GM19438 (cell line): ENCODE data around the gene GLG1.
"Not testable (repeated sequence)": the region's sequence is repeated elsewhere in the genome, so short reads cannot be mapped to it uniquely, and the experiment has no call there.

ENCODE experiments used
- ATAC-seq: cut with Tn5 transposase; IDR thresholded peaks from one replicate; pipeline ENCODE4 v1.9.1; 2021; ENCODE audit warnings: low read depth; ENCODE audit not compliant: unreplicated experiment

GLG1 gene

GRCh38 chr16:74450967-74451760, 155.8 kb downstream of the GLG1 start:
- ATAC-seq, result no peak

- no peak for ATAC-seq
These were observed 156.7 kb downstream of the GLG1 start for GRCh38 chr16:74450236-74450635.

- ATAC-seq, result no peak
These were observed 157.4 kb downstream of the GLG1 start for GRCh38 chr16:74449470-74449869.

GRCh38 chr16:74448990-74449389, 157.9 kb downstream of the GLG1 start:
- ATAC-seq, result no peak

GRCh38 chr16:74447578-74447977, 159.3 kb downstream of the GLG1 start:
- ATAC-seq, result no peak

- no peak for ATAC-seq
These were observed 160.0 kb downstream of the GLG1 start for GRCh38 chr16:74446866-74447265.

GRCh38 chr16:74443624-74444346, 163.1 kb downstream of the GLG1 start:
- not testable (repeated sequence) for ATAC-seq

GRCh38 chr16:74439685-74440084, 167.2 kb downstream of the GLG1 start:
- no peak for ATAC-seq

- ATAC-seq, result no peak
These were observed 168.4 kb downstream of the GLG1 start for GRCh38 chr16:74438492-74438979.

- ATAC-seq, result no peak
These were observed 175.4 kb downstream of the GLG1 start for GRCh38 chr16:74431516-74431915.

GRCh38 chr16:74430036-74430712, 176.7 kb downstream of the GLG1 start:
- ATAC-seq, result not testable (repeated sequence)

GRCh38 chr16:74428493-74428892, 178.4 kb downstream of the GLG1 start:
- not testable (repeated sequence) for ATAC-seq

GRCh38 chr16:74425751-74426150, 181.2 kb downstream of the GLG1 start:
- not testable (repeated sequence) for ATAC-seq

GRCh38 chr16:74423721-74424120, 183.2 kb downstream of the GLG1 start:
- ATAC-seq, result not testable (repeated sequence)

GRCh38 chr16:74422086-74422485, 184.8 kb downstream of the GLG1 start:
- ATAC-seq, result not testable (repeated sequence)

- ATAC-seq, result not testable (repeated sequence)
These were observed 185.5 kb downstream of the GLG1 start for GRCh38 chr16:74421482-74421785.

GRCh38 chr16:74420612-74421481, 186.1 kb downstream of the GLG1 start, which contains the start of gene CLEC18B:
CLEC18B (minus strand) TSS chr16:74421478; CDS start chr16:74421270, 208 bp downstream.
- ATAC-seq, result not testable (repeated sequence)

- not testable (repeated sequence) for ATAC-seq
These were observed 187.1 kb downstream of the GLG1 start for GRCh38 chr16:74419811-74420210.

- not testable (repeated sequence) for ATAC-seq
These were observed 189.0 kb downstream of the GLG1 start for GRCh38 chr16:74417897-74418296.

- ATAC-seq, result not testable (repeated sequence)
These were observed 193.0 kb downstream of the GLG1 start for GRCh38 chr16:74413920-74414319.
